HG02852 (cell line): ENCODE results near the gene OTUD3.

Source experiments
- ATAC-seq: cut with Tn5 transposase; IDR thresholded peaks from one replicate; pipeline ENCODE4 v1.9.1; 2021; ENCODE audit warnings: mild to moderate bottlenecking, moderate library complexity; ENCODE audit not compliant: unreplicated experiment

The OTUD3 gene

DNA sequence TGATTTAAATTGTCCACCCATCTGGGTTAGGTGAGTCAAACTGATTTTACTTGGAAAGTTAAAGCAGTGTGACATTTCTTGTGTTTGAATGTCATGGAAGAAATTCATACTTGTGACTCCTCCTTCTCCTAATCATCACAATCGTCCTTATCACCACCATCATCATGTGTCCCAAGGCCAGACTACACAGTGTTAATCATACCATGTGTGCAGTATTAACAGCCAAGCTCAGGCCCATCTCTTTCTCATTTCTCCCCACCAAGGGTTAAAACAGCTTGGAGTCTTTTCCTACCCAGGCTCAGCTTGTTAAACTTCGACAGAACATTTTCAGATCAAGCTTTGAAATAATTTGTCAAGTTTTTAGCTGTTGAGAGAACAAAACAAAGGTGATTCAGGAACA, 63.7 kb downstream of the OTUD3 start:
- no peak for ATAC-seq

GRCh38 chr1:19946331-19946751, 64.1 kb downstream of the OTUD3 start:
- ATAC-seq = no peak

DNA sequence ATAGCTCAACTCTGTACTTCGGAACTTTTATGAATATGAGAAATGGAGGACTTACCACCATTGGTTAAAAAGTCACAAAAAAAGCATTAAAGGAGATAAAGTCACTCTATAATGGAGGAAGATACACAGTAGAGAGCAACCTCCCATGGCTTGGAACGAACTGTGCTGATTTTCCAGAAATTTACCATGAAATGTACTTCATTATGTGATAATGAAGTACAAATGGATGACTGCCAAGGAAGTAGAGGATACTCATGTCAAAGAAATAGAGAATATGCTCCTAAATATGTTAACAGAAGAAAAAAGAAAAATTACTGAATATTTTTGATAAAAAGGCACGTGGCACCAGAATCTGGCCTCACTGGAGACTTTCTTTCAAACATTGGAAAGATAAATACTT, 64.8 kb downstream of the OTUD3 start:
- no peak for ATAC-seq

DNA sequence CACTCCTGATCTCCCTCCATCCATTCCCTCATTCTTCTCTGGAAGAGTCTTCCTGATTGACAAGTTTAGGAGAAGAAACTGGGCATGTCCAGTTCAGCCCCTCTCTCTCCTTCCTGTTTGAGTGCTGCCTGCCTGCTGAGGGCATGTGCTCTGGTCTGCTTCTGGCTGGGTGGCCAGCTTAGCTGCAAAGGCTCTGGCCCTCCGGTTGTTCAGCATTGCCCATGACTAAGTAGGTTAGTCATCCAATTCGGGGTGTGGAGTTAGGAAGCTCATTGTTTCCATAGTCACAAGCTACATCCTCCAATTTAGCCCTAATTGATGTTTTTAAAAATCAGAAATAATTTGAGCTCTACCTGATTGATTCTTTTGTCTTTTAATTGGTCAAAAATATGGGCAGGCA, 66.8 kb downstream of the OTUD3 start:
- ATAC-seq = no peak

DNA sequence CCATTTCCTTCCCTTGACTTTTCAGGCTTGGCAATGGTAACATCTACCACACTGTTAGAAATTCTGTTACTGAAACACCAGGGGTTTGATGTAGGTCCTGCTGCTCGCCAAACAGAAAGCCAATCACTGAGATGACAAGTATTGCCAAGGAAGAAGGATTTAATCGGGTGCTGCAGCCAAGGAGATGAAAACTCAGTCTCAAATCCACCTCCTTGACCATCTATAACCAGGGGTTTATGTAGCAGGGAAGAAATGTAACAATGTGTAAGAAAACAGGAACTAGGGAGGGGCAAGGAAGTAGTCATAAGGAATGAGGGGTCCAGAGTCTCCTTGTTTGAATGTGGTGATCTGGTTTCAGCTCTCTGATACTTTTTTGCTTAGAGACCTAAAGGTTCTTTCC, 71.9 kb downstream of the OTUD3 start:
- no peak for ATAC-seq

GRCh38 chr1:19955534-19956170, 73.5 kb downstream of the OTUD3 start:
- ATAC-seq = no peak

DNA sequence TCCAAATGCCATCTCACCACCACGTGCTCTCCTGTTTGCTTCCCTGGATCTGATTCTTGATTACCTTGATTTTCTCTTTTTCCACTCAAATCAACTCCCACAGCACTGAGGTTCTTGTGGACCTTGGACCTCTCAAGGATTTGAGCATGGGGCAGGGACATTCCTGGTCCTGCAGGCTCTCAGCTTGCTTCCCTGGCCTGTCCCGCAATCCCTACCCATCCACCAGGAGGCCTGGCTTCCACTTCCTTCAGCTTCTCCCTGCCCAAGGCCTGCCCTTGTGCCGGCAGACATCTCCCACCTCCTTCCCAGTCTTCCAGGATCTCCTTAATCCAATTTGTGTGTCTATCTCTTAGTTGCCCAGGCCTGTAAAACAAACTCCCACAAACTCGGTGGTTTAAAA, 75.6 kb downstream of the OTUD3 start:
- ATAC-seq = no peak

DNA sequence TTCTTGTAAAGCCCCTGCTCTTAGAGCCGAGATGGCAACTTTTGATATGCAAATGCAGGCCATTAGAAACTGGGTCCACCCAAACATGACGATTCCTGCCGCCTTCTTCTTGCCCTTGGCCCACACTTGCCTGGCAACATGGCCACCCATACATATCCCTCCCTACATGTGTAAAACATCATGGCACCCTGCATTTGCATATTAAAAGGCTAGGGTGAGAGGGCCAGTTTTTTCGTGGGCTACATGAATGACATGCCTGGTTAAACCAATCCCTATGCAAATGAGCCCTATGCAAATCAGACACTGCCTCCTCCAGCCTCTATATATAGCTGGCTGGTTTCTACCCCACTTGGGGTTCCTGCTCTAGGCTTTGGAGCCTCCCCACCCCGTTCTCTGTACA, 78.4 kb downstream of the OTUD3 start:
- no peak for ATAC-seq
